Embryonic facial prominence (tissue), 1 donor: ENCODE data around the gene DST.

ENCODE experiments used
- DNase-seq: peaks from one replicate; pipeline ENCODE4 v3.0.0-alpha.2; 2016; ENCODE audit errors: extremely low spot score

Gene DST

GRCh38 chr6:56435754-56436153 is 206.9 kb downstream of the DST start:
- no peak for DNase-seq

- no peak for DNase-seq
These were observed 207.4 kb downstream of the DST start for GRCh38 chr6:56435326-56435725.

- DNase-seq, result no peak
These were observed 208.1 kb downstream of the DST start for GRCh38 chr6:56434606-56435005.

- no peak for DNase-seq
These were observed 209.6 kb downstream of the DST start for GRCh38 chr6:56433119-56433518.

- DNase-seq, result no peak
These were observed 210.5 kb downstream of the DST start for GRCh38 chr6:56432194-56432593.

GRCh38 chr6:56430629-56431600 is 211.8 kb downstream of the DST start:
- no peak for DNase-seq

- DNase-seq, result no peak
These were observed 218.1 kb downstream of the DST start for GRCh38 chr6:56424542-56425083.

GRCh38 chr6:56424064-56424463 is 218.6 kb downstream of the DST start:
- no peak for DNase-seq

- DNase-seq, result no peak
These were observed 222.4 kb downstream of the DST start for GRCh38 chr6:56420296-56420695.

- no peak for DNase-seq
These were observed 223.5 kb downstream of the DST start for GRCh38 chr6:56419191-56419590.

- no peak for DNase-seq
These were observed 224.9 kb downstream of the DST start for GRCh38 chr6:56417823-56418222.

- no peak for DNase-seq
These were observed 226.4 kb downstream of the DST start for GRCh38 chr6:56416247-56416646.

- DNase-seq, result no peak
These were observed 233.7 kb downstream of the DST start for GRCh38 chr6:56408976-56409375.
